IPS-20b (cell line): ENCODE results near the gene NAA25.
"Not testable (repeated sequence)": the region's sequence is repeated elsewhere in the genome, so short reads cannot be mapped to it uniquely, and the experiment has no call there.

Experiments
- H3K27ac ChIP-seq: one replicate; pipeline ENCODE4 v1.5.1; 2013; ENCODE audit warnings: low read length
- H3K27me3 ChIP-seq: 2 replicates; pipeline ENCODE4 v1.6.1; 2013; ENCODE audit warnings: mild to moderate bottlenecking, low read length, inconsistent platforms; ENCODE audit not compliant: insufficient read depth
- H3K36me3 ChIP-seq: 2 replicates; pipeline ENCODE4 v1.6.1; 2013; ENCODE audit warnings: low read depth, mild to moderate bottlenecking, inconsistent platforms, low read length, moderate library complexity; ENCODE audit not compliant: insufficient read depth
- H3K4me1 ChIP-seq: 2 replicates; pipeline ENCODE4 v1.6.1; 2013; ENCODE audit warnings: mild to moderate bottlenecking, control low read depth, inconsistent platforms, low read length, moderate library complexity; ENCODE audit not compliant: insufficient read depth
- H3K4me3 ChIP-seq: 2 replicates; pipeline ENCODE4 v1.5.1; 2013; ENCODE audit warnings: mild to moderate bottlenecking, low read length, inconsistent platforms
- H3K9ac ChIP-seq: 2 replicates; pipeline ENCODE4 v1.6.1; 2013; ENCODE audit warnings: low read depth, mild to moderate bottlenecking, inconsistent platforms, low read length, moderate library complexity
- H3K9me3 ChIP-seq: 2 replicates; pipeline ENCODE4 v1.6.1; 2013; ENCODE audit warnings: mild to moderate bottlenecking, low read depth, low read length, inconsistent platforms; ENCODE audit not compliant: insufficient read depth

NAA25 gene

DNA sequence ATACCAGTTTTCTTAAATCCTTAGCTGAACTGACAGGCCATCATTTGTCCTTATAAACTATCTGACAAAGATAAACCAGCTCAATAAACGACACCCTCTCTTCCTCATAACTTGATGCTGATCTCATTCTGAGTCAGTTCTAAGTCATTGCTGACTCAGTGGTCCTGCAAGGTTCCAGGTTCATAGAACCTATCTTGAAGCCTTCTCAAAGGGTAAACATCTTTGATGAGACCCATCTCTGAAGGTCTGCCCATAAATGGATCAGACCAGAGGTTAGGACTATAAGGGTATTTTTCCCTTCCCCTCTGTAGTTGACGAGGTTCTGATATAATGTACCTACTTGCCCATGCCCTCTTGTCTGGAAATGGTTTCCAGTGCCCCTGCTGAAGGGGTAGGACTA is 11.9 kb downstream of the NAA25 start:
- Histone ChIP-seq H3K4me3 (no peak overlapping the region), H3K4me1 (no peaks in the 10 kb centered on the region), H3K9me3 (no peaks in the 10 kb centered on the region), H3K27me3 (no peaks in the 10 kb centered on the region), H3K9ac (no peak overlapping the region), H3K36me3 (peaks cover 73% of the 10 kb centered on the region), H3K27ac (no peak overlapping the region)

GRCh38 chr12:112096070-112096469 is 12.5 kb downstream of the NAA25 start:
- Histone ChIP-seq H3K9ac (no peak overlapping the region), H3K9me3 (no peaks in the 10 kb centered on the region), H3K4me3 (no peak overlapping the region), H3K27me3 (no peaks in the 10 kb centered on the region), H3K36me3 (peaks cover 73% of the 10 kb centered on the region), H3K4me1 (no peaks in the 10 kb centered on the region), H3K27ac (no peak overlapping the region)

DNA sequence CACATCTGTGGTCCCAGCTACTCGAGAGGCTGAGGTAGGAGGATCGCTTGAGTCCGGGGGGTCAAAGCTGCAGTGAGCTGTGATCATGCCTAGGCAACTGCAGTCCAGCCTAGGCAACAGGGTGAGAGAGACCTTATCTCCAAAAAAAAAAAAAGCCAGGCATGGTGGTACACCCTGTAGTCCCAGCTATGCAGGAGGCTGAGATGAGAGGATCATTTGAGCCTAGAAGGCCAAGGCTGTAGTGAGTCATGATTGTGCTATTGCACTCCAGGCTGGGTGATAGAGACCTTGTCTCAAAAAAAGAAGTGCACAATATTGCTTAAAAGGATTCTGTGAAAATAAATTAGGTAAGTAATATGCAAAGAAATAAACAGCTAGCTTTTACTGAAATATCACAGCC is 17.0 kb downstream of the NAA25 start:
- H3K4me1 ChIP-seq: no peaks in the 10 kb centered on the region; the same call in 1 of the 2 replicates

DNA sequence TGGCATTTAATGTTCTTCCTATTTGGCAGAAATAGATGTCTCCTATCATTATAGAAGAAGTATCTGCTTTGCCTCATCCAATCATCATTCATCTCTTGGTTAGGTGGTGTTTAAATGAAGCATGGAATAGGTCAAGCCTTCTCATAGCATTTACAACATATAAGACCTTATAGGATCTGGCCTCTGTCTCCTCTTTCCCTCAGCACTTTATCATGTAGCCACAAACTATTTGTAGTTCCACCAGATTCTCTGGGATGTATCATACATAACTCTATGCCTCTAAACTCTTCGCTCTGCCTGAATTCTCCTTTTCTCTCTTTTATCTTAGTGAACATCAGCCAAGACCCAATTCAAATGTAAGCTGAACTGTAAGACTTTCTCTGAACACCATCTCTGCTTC is 20.7 kb downstream of the NAA25 start:
- H3K36me3 ChIP-seq: peaks cover 82% of the 10 kb centered on the region
- H3K4me1 ChIP-seq: no peaks in the 10 kb centered on the region; the same call in 1 of the 2 replicates

More for the DNA sequence above, 17.0 kb downstream of the NAA25 start:
- Histone ChIP-seq H3K9me3 (no peaks in the 10 kb centered on the region), H3K9ac (no peak overlapping the region), H3K27ac (no peak overlapping the region), H3K4me3 (no peak overlapping the region), H3K27me3 (no peaks in the 10 kb centered on the region), H3K36me3 (peaks cover 74% of the 10 kb centered on the region)

DNA sequence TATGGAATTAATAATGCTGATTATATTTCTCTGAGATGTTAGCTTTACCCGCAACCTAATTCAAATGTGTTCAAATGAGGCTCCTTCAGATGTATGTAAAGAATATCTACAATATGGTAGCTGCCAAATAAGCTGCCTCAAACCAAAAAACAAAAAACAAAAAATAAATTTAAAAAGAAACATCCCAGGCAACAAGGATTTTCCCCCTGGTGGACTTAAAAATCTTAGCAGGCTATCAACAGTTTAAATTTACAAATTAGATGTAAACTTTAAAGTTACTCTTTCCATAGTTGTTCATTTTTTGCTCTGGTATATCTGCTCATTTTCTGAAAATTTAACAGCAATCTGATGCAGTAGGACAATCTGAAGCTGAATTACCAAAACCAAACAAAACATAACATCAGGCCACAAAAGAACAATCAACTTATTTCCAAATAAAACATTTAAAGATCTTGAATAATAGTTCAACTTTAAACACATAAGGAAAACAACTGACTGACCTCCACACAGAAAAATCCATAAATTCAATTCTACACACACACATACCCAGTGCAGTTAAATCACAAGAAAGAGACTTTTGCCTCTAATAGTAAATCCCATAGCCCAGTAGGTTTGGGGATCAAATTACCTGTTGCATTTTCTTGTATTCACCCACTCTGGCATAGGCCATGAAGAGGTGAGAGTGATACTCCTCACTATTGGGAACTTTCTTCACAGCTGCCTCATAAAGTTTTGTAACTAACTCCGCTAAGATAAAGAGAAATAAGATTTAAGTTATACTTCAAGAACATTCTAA is 21.3 kb downstream of the NAA25 start:
- H3K27me3 ChIP-seq: no peaks in the 10 kb centered on the region
- H3K4me1 ChIP-seq: no peaks in the 10 kb centered on the region; the same call in 1 of the 2 replicates
- no peak overlapping the region for H3K4me3 ChIP-seq
- H3K36me3 ChIP-seq: peaks cover 80% of the 10 kb centered on the region
- H3K9ac ChIP-seq: no peak overlapping the region
- H3K27ac ChIP-seq: no peak overlapping the region
- H3K9me3 ChIP-seq: no peaks in the 10 kb centered on the region

More for the DNA sequence above, 20.7 kb downstream of the NAA25 start:
- H3K9ac ChIP-seq: no peak overlapping the region
- no peak overlapping the region for H3K27ac ChIP-seq
- no peak overlapping the region for H3K4me3 ChIP-seq
- H3K9me3 ChIP-seq: no peaks in the 10 kb centered on the region
- no peaks in the 10 kb centered on the region for H3K27me3 ChIP-seq

GRCh38 chr12:112066566-112066965 is 42.0 kb downstream of the NAA25 start:
- no peaks in the 10 kb centered on the region for H3K9me3 ChIP-seq
- H3K9ac ChIP-seq: no peak overlapping the region
- no peak overlapping the region for H3K27ac ChIP-seq
- H3K27me3 ChIP-seq: no peaks in the 10 kb centered on the region
- H3K4me1 ChIP-seq: no peaks in the 10 kb centered on the region
- H3K4me3 ChIP-seq: no peak overlapping the region
- peaks cover 91% of the 10 kb centered on the region for H3K36me3 ChIP-seq

DNA sequence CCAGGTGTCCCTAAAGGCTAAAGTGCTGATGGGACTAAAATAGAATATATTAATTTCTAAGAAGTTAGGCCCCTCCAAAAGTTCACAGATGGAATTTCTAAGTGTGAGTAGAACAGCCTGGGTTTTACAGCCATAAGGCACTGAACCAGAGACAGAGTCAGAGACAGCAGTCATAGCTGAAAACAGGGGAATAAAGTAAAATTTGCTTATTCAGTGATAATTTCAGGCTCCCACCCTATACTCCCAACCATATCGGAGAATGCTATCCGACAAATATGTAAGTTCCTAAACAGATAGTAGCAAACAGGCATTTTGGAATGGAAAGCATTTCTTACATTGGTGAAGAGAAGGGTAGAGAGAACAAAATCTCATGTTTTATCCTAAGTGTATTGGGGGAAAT is 45.3 kb downstream of the NAA25 start:
- no peaks in the 10 kb centered on the region for H3K27me3 ChIP-seq
- H3K9me3 ChIP-seq: no peaks in the 10 kb centered on the region
- H3K9ac ChIP-seq: no peak overlapping the region
- H3K4me1 ChIP-seq: no peaks in the 10 kb centered on the region
- H3K4me3 ChIP-seq: no peak overlapping the region
- no peak overlapping the region for H3K27ac ChIP-seq
- H3K36me3 ChIP-seq: peaks cover 90% of the 10 kb centered on the region

DNA sequence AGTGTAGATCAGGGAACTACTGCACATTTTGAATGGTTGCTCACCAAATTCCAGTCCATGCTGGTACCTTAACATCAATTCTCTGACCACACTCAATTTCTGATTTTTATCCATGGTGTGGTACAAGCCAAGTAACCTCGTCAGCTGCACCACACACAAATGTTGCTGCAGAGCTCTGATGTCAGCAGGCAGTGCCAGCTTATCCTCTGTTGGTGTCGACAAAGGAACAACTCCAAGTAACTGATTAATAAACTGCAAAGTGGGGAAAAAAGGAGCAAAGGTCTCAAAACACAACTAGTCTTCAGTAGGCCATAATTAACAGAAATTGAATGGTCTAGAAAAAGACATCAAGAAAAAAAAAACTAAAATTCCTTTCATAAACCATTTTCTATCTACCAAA is 47.4 kb downstream of the NAA25 start:
- H3K36me3 ChIP-seq: peaks cover 87% of the 10 kb centered on the region
- H3K4me1 ChIP-seq: no peaks in the 10 kb centered on the region
- no peak overlapping the region for H3K9ac ChIP-seq
- no peaks in the 10 kb centered on the region for H3K27me3 ChIP-seq
- no peak overlapping the region for H3K4me3 ChIP-seq
- H3K27ac ChIP-seq: no peak overlapping the region
- no peaks in the 10 kb centered on the region for H3K9me3 ChIP-seq

- Histone ChIP-seq H3K27ac (no peak overlapping the region), H3K4me3 (no peak overlapping the region), H3K36me3 (peaks cover 99% of the 10 kb centered on the region), H3K4me1 (no peaks in the 10 kb centered on the region), H3K9me3 (no peaks in the 10 kb centered on the region), H3K27me3 (no peaks in the 10 kb centered on the region), H3K9ac (no peak overlapping the region)
Measured at GRCh38 chr12:112049351-112049750, 59.2 kb downstream of the NAA25 start.

- H3K9me3 ChIP-seq: no peaks in the 10 kb centered on the region
- peaks cover 98% of the 10 kb centered on the region for H3K36me3 ChIP-seq
- H3K27ac ChIP-seq: no peak overlapping the region
Measured at GRCh38 chr12:112046003-112046402, 62.6 kb downstream of the NAA25 start.

GRCh38 chr12:112036614-112037013 is 72.0 kb downstream of the NAA25 start:
- H3K4me3 ChIP-seq, H3K27ac ChIP-seq, H3K27me3 ChIP-seq, H3K9ac ChIP-seq, H3K4me1 ChIP-seq, H3K9me3 ChIP-seq: not testable (repeated sequence)
- H3K36me3 ChIP-seq: peaks cover 91% of the 10 kb centered on the region

More at GRCh38 chr12:112046003-112046402, 62.6 kb downstream of the NAA25 start:
- Histone ChIP-seq H3K27me3 (no peaks in the 10 kb centered on the region), H3K4me1 (no peaks in the 10 kb centered on the region), H3K4me3 (no peak overlapping the region), H3K9ac (no peak overlapping the region)

GRCh38 chr12:112035219-112035785 is 73.3 kb downstream of the NAA25 start:
- Histone ChIP-seq H3K36me3 (peaks cover 90% of the 10 kb centered on the region), H3K4me1 (peaks cover 3% of the 10 kb centered on the region; the same call in 1 of the 2 replicates), H3K9ac (no peak overlapping the region), H3K27ac (no peak overlapping the region), H3K9me3 (no peaks in the 10 kb centered on the region), H3K4me3 (no peak overlapping the region), H3K27me3 (no peaks in the 10 kb centered on the region)
